GM21367 (cell line): ENCODE measurements around the gene SYNRG.

Experiments used
- ATAC-seq: cut with Tn5 transposase; IDR thresholded peaks from one replicate; pipeline ENCODE4 v1.9.1; 2021; ENCODE audit not compliant: unreplicated experiment

SYNRG gene

DNA sequence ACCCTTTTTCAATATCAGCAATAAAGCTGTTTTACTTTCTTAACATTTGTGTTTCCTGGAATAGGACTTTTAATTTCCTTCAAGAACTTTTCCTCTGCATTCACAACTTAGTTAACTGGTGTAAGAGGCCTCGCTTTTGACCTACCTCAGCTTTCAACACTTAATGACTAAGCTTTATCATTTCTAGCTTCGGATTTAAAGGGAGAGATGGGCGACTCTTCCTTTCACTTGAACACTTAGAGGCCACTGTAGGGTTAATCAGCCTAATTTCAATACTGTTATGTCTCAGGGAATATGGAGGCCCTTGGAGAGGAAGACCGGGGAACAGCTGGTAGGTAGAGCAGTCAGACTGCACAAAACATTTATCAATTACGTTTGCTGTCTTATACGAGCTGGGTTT, 4.7 kb downstream of the SYNRG start:
- no peak for ATAC-seq

DNA sequence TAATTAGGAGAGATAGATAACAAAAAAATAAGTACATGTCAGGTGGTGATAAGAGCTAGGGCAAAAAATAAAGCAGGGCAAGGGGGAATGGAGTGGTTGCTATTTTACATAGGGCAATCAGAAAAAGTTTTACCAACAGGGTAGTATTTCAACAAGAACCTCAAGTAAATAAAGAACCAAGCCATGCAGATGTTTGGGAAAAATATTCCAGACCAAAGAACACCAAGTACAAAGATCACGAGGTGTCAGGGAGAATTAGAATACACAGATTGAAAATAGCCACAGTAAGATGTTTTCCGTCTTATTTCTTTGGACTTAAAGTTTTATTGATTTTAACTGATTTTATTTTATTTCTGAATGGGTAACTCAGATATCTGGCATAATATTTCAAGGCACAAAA, 11.1 kb downstream of the SYNRG start:
- ATAC-seq, result no peak

DNA sequence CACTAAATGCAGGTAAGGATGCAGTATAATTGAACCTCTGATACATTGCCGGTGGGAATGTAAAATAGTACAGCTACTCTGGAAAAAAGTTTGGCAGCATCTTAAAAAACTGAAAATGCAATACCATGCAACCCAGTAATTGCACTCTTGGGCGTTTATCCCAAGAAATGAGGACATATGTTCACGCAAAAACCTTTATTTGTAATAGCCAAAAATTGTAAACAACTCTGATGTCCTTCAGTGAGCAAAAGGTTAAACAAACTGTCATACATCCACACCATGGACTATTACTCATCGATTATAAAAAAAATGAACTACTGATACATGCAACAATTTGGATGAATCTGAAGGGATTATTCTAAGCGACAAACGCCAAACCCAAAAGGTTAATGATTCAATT, 16.9 kb downstream of the SYNRG start:
- ATAC-seq, result no peak

DNA sequence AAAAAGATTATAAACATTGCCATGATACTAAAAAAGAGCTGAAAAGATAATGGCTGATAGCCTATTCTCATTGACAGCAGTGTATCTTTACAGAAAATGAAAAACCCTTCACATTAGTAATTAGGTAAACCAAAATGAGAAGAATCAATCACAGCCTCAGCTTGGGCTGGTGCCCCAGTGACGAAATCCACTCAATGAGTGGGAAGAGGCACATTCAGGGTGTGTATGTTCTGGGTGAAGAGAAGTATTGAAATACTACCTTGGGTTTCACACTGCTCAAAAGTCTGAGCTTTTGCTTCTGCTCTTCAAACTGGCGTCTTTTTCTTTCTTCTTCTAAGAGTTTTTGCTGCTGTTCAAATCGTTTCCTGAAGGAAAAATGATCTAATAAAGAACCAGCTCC, 24.2 kb downstream of the SYNRG start:
- ATAC-seq, result no peak

DNA sequence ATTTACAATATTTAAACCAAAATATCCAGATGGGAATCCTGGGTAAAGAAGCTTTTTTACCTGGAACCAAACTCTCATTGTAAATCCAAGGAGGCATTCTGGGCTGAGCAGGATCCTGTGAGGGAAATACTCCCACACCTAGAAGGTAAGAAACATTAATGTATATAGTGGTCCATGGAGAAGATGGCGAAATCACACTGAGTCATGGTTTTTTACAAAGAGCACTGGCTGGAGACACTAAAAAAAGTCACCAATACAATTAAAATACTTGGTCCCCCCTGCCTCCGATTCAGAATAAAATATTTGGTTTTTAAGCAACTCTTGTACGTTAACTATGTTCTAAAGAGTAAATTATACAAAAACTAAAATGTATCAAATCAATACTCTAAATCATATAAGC, 32.9 kb downstream of the SYNRG start:
- no peak for ATAC-seq

DNA sequence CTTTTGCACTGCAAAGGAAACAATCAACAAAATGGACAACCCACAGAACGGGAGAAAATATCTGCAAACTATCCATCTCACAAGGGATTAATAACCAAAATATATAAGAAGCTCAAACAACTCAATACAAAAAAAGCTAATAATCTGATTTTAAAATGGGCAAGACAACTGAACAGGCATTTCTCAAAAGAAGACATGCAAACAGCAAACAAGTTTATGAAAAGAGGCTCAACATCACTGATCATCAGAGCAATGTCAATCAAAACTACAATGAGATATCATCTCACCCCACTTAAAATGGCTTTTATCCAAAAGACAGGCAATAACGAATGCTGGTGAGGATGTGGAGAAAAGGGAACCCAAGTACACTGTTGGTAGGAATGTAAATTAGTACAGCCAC, 34.8 kb downstream of the SYNRG start:
- ATAC-seq, result no peak

DNA sequence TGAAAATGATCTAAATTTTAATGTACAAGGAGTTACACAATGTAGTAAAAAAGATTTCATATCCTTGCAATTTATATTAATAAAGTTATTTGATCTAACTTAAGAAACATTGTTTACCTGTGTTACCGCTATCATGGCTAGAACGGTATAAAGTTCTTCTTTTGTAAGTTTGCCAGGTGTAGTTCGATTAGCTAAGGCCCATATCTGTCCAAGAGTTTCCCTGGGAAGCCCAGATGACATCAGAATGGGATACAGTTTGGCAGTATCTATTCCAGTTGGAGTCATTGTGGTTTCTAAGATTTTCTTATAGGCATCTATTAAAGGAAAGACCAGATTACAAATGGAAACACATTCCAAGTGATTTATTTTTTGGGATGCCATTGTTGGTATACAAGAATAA, 37.5 kb downstream of the SYNRG start:
- no peak for ATAC-seq

DNA sequence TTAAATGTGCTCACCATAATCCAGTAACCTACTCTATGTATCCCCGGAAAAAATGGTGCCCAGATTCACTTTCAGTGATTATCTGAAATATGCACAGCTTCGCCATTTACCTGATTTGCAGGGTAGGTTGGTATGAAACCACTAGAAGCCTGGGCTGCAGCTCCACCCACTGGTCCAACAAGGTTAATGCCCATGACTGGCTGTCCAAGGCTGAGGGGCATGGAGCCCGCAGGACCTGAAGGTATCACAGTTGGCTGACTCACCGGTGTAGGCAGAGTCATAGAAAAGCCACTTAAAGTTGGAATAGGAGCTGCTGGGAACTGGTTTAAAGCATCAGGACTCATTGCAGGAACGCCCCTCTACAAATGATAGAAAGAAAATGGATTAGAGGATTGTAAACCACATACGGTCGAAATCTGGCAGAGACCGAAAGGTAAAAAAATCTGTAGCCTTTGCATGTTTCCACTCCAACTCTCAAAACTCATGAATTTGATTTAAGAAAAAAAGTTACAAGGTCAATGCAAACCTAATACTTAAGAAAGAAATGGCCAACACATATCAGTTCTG, 38.6 kb downstream of the SYNRG start:
- ATAC-seq, result no peak

DNA sequence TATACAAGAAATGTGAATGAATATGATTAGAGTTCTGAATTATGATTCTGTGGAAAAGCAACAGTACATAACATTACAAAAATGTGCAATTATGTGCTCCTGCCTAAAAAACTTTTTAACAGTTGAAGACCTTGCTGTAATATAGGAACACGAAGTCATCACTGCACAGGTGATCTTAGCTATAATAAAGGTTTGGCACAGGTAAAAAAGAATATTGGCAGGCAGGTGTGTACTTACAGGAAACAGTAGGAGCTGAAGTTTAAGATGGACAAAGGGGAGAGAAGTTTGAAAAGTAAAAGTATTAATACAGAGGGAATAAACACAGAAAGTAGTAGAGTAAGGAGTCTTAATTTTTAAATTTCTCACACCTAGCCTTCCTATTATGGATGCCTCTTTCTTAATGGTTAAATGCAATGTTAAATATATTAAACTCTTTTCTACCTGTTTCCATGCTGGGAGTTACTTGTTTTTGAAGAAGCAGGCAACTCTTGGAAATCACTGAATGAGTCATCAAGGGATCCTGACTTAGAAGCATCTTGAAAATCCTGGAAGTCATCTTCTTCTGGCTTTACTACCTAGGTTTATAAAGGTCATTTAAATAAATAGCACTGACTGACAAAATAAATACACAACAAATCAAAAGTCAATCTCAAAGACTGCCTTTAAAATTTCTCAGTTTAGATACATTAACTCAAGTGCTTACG, 40.7 kb downstream of the SYNRG start:
- no peak for ATAC-seq

DNA sequence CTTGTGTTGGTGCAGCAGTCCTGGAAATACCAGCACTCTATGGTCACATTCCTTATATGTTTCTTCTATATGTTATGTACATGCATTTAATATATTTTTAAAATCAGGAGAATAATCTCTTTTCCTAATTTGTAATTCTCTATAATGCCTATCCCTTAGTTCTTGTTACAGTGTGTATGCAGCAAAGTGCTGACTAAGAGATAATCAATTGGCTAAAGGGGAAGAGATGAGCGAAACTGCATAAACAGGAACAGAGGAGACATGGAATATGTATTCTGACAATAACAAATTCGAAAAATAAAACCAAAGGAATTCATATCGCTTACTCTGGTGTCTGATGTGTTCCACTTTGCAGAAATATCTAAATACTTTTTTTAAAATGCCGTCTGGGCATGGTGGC, 41.7 kb downstream of the SYNRG start:
- no peak for ATAC-seq

DNA sequence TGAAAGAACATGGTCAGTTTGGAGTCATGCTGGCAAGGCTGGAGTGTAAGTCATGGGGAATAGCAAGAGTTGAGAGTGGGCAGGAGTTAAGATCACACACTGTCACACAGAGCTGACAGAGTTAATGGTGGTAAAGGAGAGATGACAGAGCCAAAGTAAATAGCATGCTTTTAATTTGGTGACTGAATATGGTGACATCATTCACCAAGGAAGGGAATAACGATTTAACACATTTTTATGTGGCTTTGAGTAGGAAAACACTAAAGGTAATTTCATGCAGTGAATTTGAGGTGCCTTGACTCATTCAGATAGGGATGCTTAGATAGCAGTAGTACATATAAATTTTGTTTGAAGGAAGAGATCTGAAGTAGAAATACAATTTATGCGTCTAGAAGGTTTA, 42.1 kb downstream of the SYNRG start:
- no peak for ATAC-seq

DNA sequence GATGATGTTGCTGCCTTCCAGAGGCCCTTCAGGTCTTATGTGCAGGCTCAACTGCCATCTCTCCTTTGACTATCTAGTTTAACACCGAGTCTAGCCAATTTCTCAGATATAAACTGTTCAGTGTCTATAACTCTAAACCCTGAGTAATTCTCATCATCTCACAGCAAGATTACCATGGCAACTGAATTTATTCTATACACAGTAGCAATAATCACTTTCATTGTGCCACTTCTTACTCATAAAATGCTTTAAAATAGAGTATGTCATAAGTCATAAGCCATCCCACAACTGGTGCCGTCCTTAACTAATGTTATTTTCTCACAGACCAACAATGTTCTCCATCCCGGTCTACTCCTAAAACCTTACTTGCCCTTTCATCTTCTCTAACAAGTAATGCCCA, 45.0 kb downstream of the SYNRG start:
- ATAC-seq, result no peak

DNA sequence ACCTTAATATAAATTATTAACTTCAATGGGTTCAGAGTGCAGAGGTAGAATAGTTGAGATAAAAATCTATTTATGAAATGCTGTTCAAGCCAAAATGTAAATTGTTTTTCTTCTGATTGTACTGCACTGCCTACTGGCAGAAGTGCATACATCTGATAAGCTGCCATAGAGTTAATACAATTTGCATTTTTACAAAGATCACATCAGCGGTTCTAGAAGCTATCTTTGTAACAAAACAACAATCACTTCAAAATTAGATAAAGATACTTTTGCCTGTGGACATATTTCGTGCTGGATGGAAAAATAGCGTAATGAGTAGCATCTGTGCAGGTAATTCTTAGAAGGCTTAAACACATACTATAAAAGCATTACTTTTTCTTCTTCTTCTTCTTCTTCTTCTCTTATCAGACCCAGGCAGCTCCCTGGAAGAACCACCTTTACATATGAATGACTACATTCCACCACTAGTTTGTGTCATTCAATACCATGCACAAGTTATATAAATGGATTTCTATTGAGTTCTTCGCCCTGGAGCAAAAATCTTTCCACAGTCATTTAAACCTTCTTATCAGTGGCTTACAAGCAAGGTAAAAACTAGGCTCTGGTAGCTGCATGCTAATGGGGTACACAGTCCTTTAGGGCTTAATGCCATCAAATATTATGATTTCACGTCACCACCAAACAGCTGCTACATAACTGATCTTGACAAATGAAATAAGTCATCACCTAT, 47.0 kb downstream of the SYNRG start:
- no peak for ATAC-seq

DNA sequence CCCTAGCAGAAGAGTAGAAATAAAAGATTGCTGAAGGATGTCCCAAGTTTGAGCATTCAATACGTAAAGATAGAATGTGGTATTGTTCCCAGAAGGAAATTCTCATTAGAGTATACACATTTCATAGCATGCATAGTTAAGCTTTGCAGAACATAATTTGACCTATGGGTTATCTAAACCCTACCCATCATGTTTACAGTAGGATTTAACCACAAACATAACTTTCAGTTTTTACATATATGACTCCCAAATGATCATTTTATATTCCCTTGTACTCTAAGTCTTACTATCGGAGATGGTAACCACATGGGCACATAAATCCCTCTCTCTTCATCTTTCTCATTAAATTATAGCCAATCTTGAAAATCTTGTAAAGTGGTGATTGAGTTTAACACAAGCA, 50.9 kb downstream of the SYNRG start:
- ATAC-seq, result no peak

DNA sequence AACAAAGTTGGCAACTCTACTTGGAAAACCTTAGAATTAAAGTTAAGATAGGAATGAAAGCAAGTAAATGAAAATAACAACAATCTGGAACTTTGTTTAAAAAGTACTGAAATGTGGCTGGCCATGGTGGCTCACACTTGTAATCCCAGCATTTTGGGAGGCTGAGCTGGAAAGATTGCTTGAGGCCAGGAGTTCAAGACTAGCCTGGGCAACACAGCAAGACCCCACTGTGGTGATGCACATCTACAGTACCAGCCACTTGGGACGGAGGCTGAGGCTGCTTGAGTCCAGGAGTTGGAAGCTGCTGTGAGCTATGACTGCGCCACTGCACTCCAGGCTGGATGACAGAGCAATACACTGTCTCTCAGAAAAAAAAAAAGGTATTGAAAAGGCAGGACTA, 51.7 kb downstream of the SYNRG start:
- no peak for ATAC-seq

DNA sequence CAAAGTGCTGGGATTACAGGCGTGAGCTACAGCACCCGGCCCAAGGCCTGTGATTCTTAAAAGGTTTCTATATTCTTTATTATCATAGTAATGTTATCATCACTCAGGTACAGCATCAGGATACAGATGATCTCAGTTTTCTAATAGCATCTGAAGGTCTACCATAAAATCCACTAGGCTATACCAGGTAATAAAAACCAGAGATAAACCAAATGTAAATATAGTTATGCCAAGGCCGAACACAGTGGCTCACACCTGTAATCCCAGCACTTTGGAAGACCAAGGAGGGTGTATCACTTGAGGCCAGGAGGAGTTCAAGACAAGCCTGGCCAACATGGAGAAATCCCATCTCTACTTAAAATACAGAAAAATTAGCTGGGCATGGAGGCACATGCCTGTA, 53.8 kb downstream of the SYNRG start:
- no peak for ATAC-seq

DNA sequence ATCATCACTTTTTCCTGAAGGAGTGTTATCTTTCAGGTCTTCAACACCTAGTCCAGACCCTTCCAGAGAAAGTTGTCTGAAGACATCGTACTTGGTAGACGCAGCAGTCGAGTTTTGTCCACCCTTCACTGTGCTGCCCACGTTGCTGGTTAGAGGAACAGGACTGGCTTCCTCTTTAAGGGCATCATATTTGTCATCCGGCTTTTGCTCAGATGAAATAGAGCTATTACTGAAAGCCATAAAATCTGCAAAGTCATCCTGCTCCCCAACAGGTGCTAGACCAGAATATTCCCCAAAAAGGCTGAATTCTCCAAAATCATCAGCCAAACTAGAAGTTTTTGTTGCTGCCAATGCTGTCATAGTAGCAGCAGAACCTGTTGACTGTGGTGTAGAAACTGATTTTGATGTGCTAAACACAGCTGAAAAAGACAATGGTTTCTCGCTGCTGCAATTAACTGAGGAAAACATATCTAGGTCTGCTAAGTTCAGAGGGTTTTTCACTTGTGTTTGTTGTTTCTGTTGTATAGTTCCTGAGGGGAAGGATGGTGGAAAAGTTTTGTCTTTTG, 55.7 kb downstream of the SYNRG start:
- no peak for ATAC-seq

DNA sequence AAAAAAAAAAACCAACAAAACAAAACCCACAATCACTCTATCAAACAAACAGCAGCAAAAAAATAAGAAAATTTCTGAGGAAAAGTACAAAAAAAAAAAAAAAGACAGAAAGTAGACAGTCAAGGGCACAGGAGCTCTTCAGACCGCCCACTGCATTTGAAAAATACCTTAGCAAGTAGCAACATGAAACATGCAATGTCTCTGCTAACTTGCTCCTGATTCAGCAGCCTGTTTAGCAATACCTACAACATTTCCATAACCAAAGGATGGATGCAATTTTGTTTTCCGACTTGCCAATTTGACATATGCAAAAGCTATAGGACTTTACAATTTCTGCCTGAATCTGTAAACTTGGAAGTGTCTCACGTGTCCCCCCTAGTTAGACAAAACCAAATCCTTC, 57.4 kb downstream of the SYNRG start:
- ATAC-seq, result no peak

DNA sequence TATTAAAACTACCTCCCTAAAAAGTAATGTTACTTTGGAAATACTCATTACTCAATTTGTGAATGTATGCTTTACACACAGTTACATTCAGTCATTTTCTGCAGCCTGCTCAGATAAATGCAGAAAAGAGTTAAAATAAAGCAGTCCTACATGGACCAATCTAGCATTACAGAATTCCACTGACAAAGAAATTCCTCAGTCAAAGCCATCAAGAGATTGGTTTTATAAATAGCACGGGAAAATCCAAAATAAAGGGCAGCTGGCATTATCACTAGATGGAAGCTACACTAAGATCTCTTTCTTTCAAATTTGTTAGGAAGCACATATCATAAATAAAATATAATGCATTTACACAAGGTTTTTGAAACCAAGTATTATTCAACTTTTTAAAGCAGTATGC, 61.2 kb downstream of the SYNRG start:
- ATAC-seq, result no peak

DNA sequence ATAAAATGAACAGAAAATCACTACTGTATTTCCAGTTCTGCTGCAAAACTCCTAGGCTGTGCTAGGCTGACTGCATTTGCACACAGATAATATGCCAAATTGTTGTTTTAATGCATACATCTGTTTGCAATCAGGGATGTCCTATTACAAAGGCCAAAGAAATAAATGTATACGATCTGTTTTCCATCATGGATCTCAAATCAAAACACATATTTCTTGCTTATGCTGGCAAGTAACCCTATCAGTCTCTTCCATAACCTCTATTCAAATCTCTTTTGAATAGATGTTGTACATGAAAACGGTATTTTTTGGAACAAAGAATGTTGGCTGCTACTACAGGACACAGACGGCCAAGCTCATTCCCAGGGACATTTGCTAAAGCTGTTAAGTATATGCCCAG, 62.9 kb downstream of the SYNRG start:
- no peak for ATAC-seq

DNA sequence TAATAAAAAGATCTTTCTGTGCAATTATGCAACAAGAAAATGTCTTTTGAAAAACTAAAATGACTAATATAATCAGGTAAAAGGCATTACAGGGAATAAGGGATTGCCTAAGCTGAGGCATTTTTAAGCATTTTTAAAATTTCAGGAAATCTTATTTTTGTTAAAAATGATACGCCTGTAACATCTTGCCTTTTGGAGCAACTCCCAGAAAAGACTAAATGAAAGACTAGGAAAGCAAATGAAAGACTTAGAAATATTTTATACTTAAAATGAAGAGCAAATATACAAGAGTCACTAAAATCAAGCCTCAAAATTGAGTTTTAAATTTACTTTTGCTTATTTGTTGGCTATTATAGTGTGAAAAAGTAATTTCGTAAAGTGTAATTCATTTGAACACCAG, 63.7 kb downstream of the SYNRG start:
- ATAC-seq, result no peak

DNA sequence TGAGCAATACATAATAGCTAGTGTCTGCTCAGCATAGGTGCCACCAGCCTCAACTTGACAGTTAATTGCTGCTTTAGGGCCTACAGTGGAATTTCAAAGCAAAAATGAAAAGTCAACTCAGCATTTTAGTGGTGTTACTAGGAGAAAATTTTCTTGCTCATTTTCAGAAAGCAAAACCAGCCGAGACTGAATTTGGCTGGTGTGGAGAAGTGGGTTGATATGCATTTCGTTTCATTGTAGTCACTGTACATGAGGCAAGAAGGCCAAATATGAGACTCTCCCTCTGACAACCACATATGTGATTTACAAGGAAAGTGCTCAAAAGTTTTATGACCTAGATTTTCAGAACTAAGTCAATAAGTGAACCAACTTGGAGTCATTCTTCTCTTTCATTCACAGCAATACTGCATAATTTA, 65.6 kb downstream of the SYNRG start:
- ATAC-seq, result no peak
